SHP77 treated with DMSO at 0.1 percent for 48 hours (cell line): ENCODE measurements around the gene PCDHGA9.
"Not testable (repeated sequence)": the region's sequence is repeated elsewhere in the genome, so short reads cannot be mapped to it uniquely, and the experiment has no call there.

Source experiments
- DNase-seq: peaks from one replicate; lab custom pipeline; 2025; lab: John Stamatoyannopoulos, UW

PCDHGA9 gene

DNA sequence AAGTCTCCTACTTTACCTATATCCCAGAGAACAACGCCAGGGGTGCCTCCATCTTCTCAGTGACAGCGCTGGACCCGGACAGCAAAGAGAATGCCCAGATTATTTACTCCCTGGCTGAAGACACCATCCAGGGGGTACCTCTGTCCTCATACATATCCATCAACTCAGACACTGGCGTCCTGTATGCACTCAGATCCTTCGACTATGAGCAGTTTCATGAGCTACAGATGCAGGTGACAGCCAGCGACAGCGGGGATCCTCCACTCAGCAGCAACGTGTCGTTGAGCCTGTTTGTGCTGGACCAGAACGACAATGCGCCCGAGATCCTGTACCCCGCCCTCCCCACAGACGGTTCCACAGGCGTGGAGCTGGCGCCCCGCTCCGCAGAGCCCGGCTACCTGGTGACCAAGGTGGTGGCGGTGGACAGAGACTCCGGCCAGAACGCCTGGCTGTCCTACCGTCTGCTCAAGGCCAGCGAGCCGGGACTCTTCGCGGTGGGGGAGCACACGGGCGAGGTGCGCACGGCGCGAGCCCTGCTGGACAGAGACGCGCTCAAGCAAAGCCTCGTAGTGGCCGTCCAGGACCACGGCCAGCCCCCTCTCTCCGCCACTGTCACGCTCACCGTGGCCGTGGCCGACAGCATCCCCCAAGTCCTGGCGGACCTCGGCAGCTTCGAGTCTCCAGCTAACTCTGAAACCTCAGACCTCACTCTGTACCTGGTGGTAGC lies 12.1 kb downstream of the PCDHGA9 start:
- DNase-seq, result not testable (repeated sequence)

DNA sequence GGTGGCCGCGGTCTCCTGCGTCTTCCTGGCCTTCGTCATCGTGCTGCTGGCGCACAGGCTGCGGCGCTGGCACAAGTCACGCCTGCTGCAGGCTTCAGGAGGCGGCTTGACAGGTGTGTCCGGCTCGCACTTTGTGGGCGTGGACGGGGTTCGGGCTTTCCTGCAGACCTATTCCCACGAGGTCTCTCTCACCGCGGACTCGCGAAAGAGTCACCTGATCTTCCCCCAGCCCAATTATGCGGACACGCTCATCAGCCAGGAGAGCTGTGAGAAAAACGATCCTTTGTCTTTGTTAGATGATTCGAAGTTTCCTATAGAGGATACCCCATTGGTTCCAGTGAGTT lies 12.7 kb downstream of the PCDHGA9 start:
- not testable (repeated sequence) for DNase-seq

DNA sequence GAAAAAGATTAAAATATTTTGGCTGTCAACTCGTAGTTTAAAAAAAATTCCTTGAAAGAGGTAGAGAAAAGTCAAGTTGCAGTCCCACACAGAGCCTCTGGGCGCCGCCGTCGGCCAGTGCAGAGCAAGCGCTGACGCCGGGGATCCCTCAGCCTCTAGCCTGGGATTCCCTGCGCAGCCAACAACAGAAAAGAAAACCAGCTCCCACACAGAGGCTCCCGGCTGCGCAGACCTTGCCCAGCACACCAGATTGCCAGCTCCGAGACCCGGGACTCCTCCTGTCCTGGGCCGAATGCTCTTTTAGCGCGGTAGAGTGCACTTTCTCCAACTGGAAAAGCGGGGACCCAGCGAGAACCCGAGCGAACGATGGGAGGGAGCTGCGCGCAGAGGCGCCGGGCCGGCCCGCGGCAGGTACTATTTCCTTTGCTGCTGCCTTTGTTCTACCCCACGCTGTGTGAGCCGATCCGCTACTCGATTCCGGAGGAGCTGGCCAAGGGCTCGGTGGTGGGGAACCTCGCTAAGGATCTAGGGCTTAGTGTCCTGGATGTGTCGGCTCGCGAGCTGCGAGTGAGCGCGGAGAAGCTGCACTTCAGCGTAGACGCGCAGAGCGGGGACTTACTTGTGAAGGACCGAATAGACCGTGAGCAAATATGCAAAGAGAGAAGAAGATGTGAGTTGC lies 15.1 kb downstream of the PCDHGA9 start, which contains the start of gene PCDHGB7:
Gene PCDHGB7, plus strand, starts transcription at position 184 of the 679 bp plus-strand sequence. Its CDS starts 183 bp downstream, at position 367.
- not testable (repeated sequence) for DNase-seq

DNA sequence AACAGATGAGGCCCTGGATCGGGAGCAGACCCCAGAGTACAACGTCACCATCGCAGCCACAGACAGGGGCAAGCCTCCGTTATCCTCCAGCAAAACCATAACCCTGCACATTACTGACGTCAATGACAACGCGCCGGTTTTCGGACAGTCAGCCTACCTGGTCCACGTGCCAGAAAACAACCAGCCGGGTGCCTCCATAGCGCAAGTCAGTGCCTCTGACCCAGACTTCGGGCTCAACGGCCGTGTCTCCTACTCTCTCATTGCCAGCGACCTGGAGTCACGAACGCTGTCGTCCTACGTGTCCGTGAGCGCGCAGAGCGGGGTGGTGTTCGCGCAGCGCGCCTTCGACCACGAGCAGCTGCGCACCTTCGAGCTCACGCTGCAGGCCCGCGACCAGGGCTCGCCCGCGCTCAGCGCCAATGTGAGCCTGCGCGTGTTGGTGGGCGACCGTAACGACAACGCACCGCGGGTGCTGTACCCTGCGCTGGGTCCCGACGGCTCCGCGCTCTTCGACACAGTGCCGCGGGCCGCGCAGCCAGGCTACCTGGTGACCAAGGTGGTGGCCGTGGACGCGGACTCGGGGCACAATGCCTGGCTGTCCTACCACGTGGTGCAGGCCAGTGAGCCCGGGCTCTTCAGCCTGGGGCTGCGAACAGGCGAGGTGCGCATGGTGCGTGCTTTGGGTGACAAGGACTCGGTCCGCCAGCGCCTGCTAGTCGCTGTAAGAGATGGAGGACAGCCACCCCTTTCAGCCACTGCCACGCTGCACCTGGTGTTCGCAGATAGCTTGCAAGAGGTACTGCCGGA lies 16.7 kb downstream of the PCDHGA9 start:
- no peak for DNase-seq

DNA sequence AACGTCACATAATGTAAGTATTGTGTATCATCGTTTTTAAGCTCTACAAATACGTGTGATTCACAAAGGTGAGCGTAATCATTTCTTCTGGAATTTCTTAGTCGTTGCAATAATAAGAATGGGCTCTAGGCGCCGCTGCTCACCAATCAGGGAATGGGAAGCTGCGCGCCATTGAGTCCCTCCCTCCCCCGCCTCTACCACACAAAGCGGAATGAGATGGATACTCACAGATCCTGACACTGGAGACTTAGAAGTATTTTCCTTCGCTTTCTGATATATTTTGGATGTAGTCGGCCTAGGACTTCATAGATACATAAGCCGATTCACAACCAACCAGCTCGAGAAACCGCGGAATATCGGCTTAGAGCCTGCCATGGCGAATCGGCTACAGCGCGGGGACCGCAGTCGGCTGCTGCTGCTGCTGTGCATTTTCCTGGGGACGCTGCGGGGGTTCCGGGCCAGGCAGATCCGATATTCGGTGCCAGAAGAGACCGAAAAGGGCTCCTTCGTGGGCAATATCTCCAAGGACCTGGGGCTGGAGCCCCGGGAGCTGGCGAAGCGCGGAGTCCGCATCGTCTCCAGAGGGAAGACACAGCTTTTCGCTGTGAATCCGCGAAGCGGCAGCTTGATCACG lies 18.4 kb downstream of the PCDHGA9 start, which contains the start of gene PCDHGA11:
Gene PCDHGA11, plus strand, starts transcription at position 197 of the 634 bp plus-strand sequence. Its CDS starts 177 bp downstream, at position 374.
- DNase-seq, result no peak

DNA sequence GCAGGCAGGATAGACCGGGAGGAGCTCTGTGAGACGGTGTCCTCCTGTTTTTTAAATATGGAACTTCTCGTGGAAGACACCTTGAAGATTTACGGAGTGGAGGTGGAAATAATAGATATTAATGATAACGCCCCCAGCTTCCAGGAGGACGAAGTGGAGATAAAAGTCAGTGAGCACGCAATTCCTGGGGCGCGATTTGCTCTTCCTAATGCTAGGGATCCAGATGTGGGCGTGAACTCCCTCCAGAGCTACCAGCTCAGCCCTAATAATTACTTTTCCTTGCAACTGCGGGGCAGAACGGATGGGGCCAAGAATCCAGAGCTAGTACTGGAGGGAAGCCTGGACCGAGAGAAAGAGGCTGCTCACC lies 18.9 kb downstream of the PCDHGA9 start:
- no peak for DNase-seq

DNA sequence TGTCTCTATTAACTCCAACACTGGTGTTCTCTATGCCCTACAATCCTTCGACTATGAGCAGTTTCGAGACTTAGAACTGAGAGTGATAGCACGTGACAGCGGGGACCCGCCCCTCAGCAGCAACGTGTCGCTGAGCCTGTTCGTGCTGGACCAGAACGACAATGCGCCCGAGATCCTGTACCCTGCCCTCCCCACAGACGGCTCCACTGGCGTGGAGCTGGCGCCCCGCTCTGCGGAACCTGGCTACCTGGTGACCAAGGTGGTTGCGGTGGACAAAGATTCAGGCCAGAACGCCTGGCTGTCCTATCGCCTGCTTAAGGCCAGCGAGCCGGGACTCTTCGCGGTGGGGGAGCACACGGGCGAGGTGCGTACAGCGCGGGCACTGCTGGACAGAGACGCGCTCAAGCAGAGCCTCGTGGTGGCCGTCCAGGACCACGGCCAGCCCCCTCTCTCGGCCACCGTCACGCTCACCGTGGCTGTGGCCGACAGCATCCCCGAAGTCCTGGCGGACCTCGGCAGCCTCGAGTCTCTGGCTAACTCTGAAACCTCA lies 20.2 kb downstream of the PCDHGA9 start:
- no peak for DNase-seq

DNA sequence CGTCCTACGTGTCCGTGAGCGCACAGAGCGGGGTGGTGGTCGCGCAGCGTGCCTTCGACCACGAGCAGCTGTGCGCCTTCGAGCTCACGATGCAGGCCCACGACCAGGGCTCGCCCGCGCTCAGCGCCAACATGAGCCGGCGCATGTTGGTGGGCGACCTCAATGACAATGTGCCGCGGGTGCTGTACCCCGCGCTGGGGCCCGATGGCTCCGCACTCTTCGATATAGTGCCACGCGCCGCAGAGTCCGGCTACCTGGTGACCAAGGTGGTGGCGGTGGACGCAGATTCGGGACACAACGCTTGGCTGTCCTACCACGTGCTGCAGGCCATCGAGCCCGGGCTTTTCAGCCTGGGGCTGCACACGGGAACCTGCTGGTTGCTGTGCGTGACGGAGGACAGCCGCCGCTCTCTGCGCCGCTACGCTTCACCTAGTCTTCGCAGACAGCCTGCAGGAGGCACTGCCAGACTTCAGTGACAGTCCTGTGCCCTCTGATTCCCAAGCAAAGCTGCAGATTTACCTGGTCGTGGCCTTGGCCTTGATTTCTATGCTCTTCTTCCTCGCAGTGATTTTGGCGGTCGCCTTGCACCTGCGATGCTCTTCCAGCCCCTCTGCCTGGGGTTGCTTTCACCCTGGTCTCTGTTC lies 25.3 kb downstream of the PCDHGA9 start:
- DNase-seq, result no peak

DNA sequence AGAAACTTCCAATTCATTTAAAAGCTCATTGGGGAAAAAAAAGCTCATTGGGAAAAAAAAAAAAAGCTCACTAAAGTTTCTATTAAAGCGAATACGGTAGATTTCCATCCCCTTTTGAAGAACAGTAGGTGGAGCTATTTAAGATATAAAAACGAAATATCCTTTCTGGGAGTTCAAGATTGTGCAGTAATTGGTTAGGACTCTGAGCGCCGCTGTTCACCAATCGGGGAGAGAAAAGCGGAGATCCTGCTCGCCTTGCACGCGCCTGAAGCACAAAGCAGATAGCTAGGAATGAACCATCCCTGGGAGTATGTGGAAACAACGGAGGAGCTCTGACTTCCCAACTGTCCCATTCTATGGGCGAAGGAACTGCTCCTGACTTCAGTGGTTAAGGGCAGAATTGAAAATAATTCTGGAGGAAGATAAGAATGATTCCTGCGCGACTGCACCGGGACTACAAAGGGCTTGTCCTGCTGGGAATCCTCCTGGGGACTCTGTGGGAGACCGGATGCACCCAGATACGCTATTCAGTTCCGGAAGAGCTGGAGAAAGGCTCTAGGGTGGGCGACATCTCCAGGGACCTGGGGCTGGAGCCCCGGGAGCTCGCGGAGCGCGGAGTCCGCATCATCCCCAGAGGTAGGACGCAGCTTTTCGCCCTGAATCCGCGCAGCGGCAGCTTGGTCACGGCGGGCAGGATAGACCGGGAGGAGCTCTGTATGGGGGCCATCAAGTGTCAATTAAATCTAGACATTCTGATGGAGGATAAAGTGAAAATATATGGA lies 27.9 kb downstream of the PCDHGA9 start, which contains the start of gene PCDHGA12:
Gene PCDHGA12, plus strand, starts transcription at position 176 of the 782 bp plus-strand sequence. Its CDS starts 253 bp downstream, at position 429.
- no peak for DNase-seq

DNA sequence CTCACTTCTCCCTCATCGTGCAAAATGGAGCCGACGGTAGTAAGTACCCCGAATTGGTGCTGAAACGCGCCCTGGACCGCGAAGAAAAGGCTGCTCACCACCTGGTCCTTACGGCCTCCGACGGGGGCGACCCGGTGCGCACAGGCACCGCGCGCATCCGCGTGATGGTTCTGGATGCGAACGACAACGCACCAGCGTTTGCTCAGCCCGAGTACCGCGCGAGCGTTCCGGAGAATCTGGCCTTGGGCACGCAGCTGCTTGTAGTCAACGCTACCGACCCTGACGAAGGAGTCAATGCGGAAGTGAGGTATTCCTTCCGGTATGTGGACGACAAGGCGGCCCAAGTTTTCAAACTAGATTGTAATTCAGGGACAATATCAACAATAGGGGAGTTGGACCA lies 28.7 kb downstream of the PCDHGA9 start:
- no peak for DNase-seq

DNA sequence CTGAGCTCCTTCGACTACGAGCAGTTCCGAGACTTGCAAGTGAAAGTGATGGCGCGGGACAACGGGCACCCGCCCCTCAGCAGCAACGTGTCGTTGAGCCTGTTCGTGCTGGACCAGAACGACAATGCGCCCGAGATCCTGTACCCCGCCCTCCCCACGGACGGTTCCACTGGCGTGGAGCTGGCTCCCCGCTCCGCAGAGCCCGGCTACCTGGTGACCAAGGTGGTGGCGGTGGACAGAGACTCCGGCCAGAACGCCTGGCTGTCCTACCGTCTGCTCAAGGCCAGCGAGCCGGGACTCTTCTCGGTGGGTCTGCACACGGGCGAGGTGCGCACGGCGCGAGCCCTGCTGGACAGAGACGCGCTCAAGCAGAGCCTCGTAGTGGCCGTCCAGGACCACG lies 29.7 kb downstream of the PCDHGA9 start:
- not testable (repeated sequence) for DNase-seq

DNA sequence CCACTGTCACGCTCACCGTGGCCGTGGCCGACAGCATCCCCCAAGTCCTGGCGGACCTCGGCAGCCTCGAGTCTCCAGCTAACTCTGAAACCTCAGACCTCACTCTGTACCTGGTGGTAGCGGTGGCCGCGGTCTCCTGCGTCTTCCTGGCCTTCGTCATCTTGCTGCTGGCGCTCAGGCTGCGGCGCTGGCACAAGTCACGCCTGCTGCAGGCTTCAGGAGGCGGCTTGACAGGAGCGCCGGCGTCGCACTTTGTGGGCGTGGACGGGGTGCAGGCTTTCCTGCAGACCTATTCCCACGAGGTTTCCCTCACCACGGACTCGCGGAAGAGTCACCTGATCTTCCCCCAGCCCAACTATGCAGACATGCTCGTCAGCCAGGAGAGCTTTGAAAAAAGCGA lies 30.1 kb downstream of the PCDHGA9 start:
- not testable (repeated sequence) for DNase-seq

DNA sequence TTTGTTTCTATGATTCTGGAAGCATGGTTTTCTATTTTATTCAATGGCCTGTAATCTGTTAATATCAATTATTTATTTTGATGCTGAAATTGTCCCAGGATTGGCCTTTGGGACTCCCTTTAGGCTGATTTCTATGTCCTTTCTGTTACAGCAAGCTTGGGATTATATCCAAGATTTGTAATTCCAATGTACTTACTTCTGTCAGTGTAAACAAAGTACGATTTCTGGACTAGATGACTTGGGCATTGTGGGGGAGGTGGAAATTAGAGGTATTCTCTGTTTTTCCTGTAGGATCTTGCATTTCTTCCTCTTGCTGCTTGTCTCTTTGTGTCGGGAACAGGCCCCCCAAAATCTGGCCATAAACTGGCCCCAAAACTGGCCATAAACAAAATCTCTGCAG lies 31.4 kb downstream of the PCDHGA9 start:
- no peak for DNase-seq

DNA sequence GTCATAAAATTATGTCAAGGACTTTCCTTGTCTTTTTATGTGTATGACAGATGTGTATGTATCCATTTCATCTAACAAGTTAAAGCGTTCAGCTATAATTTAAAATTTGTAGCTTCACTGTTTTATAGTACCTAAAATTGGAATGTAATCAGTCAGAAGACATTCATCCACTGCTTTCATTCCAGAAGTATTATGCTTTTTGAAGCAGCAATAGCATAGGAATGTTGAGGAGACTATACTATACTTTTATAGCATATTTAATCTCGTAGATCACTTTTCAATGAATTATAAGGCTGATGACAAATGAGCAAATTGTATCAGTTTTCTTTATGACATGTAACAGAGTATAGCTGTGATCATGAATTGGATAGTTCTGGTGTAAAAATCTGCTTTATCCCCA lies 34.6 kb downstream of the PCDHGA9 start:
- no peak for DNase-seq

DNA sequence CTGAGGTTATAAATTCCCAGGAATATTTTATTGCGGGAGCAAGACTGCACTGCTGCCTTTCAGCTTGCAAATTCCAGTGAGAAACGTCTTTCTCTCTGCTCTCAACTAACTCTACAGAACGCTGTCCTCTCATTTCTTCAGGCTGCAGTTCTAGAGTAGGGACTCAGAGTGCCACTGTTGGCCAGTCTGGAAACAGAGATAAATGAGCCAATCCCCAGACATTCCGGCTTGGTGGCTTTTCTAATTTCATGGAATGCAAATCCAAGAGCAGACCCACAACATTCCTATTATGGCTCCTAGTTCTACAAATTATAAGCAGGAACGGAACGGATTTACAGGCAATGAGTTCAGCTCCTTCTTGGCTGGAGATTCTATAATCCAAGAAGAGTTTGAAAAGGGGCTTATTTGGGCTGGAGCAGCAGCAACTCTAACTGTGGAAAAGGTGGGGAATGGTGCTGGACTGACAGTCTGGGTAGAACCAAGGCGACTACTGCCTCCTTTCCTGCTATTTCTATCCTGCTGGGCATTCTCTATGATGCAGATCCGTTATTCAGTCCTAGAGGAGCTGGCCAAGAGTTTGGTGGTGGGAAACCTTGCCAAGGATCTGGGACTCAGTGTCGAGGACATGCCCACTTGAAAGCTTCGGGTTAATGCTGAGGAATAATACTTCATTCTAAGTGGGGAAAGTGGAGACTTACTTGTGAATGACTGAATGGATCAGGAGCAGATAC lies 37.0 kb downstream of the PCDHGA9 start:
- no peak for DNase-seq

DNA sequence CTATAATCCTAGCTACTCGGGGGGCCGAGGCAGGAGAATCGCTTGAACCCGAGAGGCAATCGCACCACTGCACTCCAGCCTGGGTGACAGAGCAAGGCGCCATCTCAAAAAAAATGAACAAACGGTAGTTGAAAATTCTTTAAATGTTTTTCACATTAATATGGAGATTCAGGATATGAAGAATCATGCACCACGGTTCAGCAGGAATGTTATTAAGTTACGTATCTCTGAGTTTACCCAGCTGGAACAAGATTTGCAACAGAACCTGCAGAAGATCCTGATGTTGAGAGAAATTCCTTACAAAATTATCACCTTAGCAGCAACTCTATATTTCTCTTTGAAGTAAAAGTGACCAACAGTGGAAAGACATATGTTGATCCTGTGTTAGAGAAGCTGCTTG lies 37.8 kb downstream of the PCDHGA9 start:
- no peak for DNase-seq

DNA sequence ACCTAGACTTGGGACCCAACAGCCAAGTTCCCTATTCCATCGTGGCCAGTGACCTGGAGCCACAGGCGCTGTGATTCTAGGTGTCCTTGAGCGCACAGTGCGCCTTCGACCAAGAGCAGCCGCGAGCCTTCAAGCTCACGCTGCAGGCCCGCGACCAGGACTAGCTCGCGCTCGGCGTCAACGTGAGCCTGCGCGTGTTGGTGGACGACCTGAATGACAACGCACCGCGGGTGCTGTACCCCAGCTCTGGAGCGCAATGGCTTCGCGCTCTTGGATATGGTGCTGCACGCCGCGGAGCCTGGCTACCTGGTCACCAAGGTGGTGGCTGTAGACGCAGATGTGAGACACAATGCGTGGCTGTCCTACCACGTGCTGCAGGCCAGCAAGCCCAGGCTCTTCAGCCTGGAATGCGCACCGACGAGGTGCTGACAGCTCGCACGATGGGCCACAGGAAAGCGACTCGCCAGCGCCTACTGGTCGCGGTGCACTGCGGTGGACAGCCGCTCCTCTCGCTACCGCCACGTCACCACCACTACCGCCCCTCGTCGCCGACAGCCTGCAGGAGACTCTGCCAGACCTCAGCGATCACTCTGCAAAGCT lies 39.1 kb downstream of the PCDHGA9 start:
- no peak for DNase-seq
